Mononuclear cell (primary cell): ENCODE data around the gene FAM229A. TPM values are rescaled to one million over a fixed set of nuclear protein-coding genes. Genes with fewer than 3 reads are reported as not detected.

Experiments
- H3K27me3 ChIP-seq: 2 replicates; pipeline ENCODE4 v1.6.0; 2011; ENCODE audit warnings: low read length, control low read depth; ENCODE audit not compliant: insufficient read depth
- H3K4me1 ChIP-seq: 2 replicates; pipeline ENCODE4 v1.5.1; 2011; ENCODE audit warnings: mild to moderate bottlenecking, low read length, control low read depth; ENCODE audit not compliant: insufficient read depth
- H3K4me3 ChIP-seq: 2 replicates; pipeline ENCODE4 v1.5.1; 2011; ENCODE audit warnings: mild to moderate bottlenecking, low read length, moderate library complexity
- H3K9me3 ChIP-seq: 2 replicates; pipeline ENCODE4 v1.5.1; 2011; ENCODE audit warnings: low read depth, mild to moderate bottlenecking, control low read depth, low read length
- total RNA-seq: library from RNA; depleted of rRNA; stranded (reverse); fragments of >200 nt; gene quantifications from one replicate; pipeline ENCODE4 v1.2.3, GENCODE V29; 2012

The FAM229A gene
- total RNA-seq, 1 donor: 11.5 TPM

DNA sequence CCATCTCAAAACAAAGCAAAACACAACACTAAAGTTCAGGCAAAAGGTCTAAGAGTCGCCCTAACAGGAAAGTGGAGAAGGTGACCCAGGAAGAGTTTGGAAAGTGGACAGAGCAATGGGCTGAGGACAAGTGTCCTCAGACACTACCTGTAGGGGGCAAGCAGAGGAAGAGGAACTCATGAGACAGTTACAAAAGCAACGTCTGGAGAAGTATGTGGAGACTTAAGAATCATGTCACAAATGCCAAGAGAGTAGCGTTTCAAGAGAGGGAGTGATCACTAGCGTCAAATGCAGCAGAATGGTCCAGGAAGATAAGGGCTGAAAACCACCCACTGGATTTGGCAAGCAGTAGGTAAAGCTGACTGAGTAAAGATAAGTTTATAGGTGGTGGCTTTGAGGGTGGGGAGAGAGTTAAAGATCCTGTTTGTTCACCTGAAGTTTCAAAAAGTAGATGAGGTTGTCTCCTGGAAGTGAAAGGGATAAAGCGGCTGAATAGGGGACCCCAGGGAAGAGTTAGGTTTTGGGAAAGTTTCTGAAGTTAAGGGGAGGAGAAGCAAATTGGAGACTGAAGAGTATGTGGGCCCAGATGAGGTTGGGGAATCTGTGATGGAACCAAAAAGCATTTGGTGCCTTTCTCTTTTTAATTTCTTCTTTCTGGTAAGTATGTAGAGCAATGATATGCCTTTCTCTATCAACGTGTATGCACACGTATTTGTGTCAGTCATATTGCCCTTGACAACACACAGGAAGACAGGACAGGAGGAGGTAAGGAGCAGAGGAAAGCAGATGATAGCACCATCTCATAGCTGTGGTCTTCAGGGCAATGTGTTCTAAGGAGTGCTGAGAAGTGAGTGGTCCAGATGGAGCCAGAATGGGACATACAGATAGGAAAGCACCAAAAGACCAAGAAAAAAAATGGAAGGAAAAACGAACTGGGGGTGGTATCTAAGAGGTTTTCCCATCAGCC lies 28.9 kb upstream of the FAM229A start:
- Histone ChIP-seq H3K27me3 (no peaks in the 10 kb centered on the region), H3K4me3 (no peak overlapping the region), H3K9me3 (no peaks in the 10 kb centered on the region), H3K4me1 (peaks cover 55% of the 10 kb centered on the region)

DNA sequence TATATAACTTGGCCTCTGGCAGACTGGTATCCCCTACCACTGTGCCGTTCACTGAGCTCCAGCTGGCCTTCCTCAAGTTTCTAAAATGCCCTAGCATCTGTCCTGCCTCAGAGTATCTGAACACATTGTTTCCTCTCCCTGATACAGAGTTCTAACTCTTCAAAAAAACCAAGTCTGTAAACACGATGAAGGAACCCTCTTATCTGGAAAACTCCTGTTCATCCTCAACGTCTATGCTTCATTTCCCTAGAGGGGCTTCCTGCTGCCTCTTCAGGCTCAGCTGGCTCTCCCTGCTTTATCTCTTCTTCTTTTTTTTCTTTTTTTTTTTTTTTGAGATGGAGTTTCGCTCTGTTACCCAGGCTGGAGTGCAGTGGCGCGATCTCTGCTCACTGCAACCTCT lies 26.4 kb upstream of the FAM229A start:
- H3K27me3 ChIP-seq: no peaks in the 10 kb centered on the region
- no peak overlapping the region for H3K4me3 ChIP-seq
- H3K9me3 ChIP-seq: no peaks in the 10 kb centered on the region
- peaks cover 43% of the 10 kb centered on the region for H3K4me1 ChIP-seq

DNA sequence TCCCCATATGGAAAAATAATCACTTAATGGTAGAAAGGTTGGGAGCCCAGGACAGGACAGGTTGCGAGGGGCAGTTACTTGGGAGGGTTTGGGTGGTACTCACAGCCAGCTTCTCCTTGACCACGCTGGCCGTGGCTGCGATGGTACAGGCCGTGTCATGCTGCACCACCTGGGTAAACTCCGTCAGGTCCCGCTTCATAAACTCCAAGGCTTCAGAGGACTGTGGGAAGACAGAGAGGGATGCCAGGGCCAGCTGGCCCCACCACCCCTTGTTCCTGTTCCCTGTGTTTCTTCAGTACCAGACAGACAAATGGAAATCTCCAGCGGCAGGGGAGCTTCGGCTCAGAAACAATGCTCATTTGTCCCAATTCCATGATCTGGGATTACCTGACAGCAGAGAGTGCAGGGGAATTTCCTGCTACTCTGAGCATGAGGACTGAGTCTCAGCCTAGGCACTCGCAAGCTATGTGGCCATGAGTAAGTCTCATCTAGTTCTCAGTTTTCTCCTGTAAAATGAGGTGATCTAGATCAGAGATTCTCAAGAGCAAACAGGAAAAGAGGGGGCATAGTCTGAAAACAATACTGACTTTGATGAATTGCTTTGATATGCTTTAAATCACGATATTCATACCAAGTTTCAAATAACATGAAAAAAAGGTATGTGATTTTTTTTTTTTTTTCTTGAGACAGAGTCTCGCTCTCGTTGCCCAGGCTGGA lies 24.5 kb upstream of the FAM229A start:
- H3K4me3 ChIP-seq: no peak overlapping the region
- no peaks in the 10 kb centered on the region for H3K27me3 ChIP-seq
- peaks cover 25% of the 10 kb centered on the region for H3K4me1 ChIP-seq
- H3K9me3 ChIP-seq: no peaks in the 10 kb centered on the region

DNA sequence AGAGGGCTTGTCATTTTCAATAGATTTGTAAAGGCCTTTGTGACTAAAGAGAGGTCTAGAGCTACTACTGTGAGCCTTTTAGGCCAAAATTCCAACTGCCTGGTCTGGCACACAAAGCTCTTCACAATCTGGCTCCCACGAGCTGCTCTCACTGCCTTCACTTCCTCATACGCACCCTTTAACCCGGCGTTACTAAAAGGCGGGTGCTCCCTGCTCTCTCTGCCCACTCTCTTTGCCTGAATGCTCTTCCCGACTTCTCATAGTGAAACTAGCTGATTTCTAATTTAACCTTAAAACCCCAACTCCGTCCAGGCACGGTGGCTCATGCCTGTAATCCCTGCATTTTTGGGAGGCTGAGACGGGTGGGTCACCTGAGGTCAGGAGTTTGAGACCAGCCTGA lies 17.8 kb upstream of the FAM229A start:
- Histone ChIP-seq H3K4me1 (no peaks in the 10 kb centered on the region), H3K4me3 (no peak overlapping the region), H3K9me3 (no peaks in the 10 kb centered on the region), H3K27me3 (no peaks in the 10 kb centered on the region)

DNA sequence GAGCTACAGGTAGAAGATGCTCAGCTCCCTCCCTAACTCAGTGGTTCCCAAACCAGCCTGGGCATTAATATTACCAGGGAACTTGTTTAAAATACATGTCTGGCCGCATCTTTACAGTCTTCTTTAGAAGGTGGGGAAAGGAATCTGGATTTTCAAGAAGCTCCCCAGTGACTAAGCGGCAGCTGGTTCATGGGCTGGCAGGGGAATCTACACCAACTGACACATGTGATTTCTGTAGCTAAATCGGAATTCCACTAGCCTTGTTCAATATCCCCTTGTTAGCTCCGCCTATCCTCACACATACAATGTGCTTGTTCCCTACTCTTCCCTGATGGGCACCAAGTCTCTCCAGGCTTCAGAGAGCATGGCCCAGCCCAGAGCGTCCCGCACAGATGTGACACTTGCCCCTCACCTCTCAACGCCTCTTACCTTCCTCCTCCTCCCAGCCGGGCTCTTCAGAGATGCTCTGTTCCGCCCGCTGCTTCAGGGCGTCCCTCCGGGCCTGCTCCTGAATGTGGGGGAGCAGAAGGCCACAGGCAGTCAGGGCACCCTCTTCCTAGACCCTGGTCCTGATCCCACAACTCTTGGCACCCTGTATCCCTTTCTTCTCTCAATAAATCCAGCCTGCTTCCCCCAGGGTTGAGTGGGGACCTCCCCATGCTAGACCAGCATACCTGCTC lies 15.4 kb upstream of the FAM229A start:
- Histone ChIP-seq H3K9me3 (no peaks in the 10 kb centered on the region), H3K4me3 (no peak overlapping the region), H3K4me1 (peaks cover under 1% of the 10 kb centered on the region), H3K27me3 (no peaks in the 10 kb centered on the region)

DNA sequence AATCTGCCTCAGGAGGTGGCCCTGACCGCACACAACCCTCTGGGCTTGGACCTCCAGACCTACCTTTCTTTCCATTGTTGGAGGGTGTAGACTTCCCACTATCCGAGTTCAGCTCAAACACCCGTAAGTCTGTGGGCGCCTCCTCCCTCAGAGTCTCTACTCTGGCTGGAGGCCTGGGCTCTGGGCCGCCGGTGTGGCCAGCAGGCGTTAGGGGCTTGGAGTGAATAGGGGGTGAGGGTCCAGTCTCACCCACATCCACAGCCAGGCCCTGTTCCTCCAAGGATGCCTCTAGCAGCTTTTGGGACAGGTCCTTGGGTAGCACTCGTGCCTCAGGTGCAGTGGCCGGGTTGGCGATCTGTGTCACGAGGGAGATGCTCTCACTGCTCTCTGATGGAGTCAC lies 13.9 kb upstream of the FAM229A start:
- no peak overlapping the region for H3K4me3 ChIP-seq
- peaks cover 13% of the 10 kb centered on the region for H3K4me1 ChIP-seq
- H3K27me3 ChIP-seq: no peaks in the 10 kb centered on the region
- H3K9me3 ChIP-seq: no peaks in the 10 kb centered on the region

DNA sequence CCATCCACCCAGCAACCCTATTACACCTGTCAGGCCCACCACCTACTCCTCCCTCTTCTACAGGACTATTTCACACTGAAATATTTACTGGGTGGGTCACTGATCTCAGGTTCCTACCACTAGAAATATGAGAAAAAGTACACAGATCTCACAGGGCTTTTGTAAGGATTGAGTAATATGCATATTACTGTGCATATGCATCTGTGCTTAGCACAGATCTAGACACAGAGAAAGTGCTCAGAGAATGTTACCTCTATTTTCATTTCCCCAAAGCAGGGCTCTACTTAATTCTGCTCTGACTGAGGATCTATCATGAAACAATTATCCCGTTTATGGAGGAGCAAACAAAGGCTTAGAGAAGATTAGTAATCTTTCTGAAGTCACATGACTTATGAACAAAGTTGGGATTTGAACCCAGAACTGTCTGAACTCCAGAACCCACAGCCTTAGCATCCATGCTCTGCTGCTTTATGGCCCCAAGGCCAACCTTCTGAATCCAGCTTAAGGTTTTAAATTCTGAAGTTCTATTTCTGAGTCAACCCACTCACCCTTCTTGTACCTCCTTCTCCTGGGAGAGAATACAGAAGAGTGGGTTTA lies 11.8 kb upstream of the FAM229A start:
- H3K4me3 ChIP-seq: no peak overlapping the region
- peaks cover 13% of the 10 kb centered on the region for H3K4me1 ChIP-seq
- H3K9me3 ChIP-seq: no peaks in the 10 kb centered on the region
- no peaks in the 10 kb centered on the region for H3K27me3 ChIP-seq

DNA sequence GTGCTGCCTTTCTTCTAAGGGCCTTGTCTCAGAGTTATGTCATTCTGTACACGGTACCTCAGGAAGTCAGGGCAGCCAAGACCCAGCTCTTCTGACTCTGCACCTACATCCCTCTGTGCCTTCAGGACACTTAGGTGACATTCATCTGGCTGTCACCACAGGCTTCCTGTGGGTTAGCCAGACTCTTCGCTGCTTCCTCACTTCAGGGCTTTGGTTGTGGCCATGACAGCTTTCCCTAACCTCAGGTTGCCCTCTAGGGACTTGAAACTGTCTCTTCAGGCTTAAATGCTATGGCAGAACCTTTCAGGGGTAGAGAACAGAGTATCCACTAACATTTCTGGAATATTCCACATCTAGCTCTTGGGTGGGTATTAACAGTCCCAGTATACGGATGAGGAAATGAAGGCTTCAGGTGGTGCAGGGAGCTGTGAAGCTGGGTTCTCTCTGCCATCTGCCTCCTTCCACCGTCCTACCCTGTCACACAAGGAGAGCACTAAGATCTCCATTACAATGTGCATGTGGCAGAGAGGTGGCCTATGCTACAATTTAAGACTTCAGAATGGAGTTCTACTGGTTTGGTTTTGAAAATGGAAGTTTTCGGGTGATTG lies 10.0 kb upstream of the FAM229A start:
- peaks cover 13% of the 10 kb centered on the region for H3K4me1 ChIP-seq
- H3K9me3 ChIP-seq: no peaks in the 10 kb centered on the region
- no peaks in the 10 kb centered on the region for H3K27me3 ChIP-seq
- H3K4me3 ChIP-seq: no peak overlapping the region

DNA sequence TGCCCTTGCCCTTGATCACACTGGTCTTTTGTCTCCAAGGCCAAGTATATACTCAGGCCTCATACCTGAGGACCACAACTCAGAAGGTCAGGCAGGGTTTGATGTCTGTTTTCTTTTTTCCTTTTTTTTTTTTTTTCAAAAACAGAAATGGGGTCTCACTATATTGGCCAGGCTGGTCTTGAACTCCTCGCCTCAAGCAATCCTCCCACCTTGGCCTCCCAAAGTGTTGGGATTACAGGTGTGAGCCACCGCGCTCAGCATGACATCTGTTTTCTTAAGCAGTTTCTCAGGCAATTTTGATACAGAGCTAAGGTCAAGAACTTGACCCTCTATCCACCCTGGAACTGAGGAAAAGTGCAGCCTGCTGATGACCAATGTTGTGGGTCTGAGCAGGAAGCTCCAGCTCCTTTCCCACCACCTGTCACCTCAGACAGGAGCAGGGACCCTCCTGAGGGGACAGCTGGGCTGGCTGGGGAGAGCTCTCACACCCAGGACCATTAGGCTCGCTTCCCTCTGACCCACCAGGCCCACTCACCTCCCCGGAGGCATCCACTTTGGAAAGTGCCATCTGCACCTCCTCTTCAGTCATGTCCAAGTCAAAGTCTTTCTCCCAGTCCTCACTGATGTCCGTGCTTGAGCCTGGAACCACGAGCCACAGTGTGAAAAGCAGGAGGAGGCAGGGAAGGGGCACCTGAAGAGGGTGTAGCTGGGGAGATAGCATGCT lies 5.8 kb upstream of the FAM229A start:
- Histone ChIP-seq H3K4me1 (peaks cover 13% of the 10 kb centered on the region), H3K27me3 (no peaks in the 10 kb centered on the region), H3K9me3 (no peaks in the 10 kb centered on the region), H3K4me3 (no peak overlapping the region)

DNA sequence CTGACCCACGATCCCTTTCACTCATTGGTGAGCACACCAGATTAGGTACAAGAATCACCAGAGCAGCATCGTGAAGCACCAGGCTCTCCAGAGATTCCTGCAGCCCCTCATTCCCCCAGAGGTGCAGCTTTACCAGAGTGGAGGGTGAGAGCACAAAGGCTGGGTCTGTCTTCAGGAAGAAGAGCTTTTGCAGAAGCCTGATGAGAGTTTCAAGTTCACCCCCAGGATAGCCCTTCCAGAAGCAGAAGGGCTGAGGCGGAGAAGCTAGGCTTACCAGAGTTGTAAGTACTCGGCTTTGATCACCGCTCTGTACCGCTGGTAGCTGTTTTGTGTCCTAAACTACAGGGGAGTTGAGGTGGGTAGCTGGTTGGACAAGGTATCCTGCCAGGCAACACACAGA lies 3.2 kb upstream of the FAM229A start:
- Histone ChIP-seq H3K27me3 (no peaks in the 10 kb centered on the region), H3K4me1 (peaks cover 15% of the 10 kb centered on the region)

DNA sequence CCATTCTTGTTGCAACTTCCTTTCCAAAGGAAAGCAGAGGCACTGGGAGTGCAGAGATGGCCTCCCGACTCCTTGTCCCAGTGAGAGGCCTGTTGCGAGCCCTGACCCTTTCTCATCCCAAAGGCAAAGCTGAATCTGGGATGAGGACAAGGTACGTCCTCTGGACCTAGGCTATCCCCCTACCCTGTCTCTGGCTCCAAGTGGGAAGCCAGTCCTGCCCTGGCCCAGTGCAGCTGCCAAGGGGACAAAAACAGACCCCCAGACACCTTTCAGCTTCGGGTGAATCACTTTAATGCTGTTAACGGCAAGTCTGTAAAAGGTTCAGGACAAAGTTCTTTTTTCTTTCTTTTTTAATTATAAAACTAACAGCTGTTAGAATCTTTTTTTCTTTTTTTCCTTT lies 2.6 kb upstream of the FAM229A start:
- Histone ChIP-seq H3K9me3 (no peaks in the 10 kb centered on the region), H3K4me1 (peaks cover 21% of the 10 kb centered on the region), H3K27me3 (no peaks in the 10 kb centered on the region), H3K4me3 (no peak overlapping the region)

More for the DNA sequence above, 3.2 kb upstream of the FAM229A start:
- H3K9me3 ChIP-seq: no peaks in the 10 kb centered on the region
- no peak overlapping the region for H3K4me3 ChIP-seq

DNA sequence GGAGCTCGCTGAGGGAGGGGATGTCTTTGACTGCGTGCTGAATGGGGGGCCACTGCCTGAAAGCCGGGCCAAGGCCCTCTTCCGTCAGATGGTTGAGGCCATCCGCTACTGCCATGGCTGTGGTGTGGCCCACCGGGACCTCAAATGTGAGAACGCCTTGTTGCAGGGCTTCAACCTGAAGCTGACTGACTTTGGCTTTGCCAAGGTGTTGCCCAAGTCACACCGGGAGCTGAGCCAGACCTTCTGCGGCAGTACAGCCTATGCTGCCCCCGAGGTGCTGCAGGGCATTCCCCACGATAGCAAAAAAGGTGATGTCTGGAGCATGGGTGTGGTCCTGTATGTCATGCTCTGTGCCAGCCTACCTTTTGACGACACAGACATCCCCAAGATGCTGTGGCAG lies 1.4 kb upstream of the FAM229A start:
- no peak overlapping the region for H3K4me3 ChIP-seq
- H3K27me3 ChIP-seq: no peaks in the 10 kb centered on the region
- peaks cover 27% of the 10 kb centered on the region for H3K4me1 ChIP-seq
- no peaks in the 10 kb centered on the region for H3K9me3 ChIP-seq

DNA sequence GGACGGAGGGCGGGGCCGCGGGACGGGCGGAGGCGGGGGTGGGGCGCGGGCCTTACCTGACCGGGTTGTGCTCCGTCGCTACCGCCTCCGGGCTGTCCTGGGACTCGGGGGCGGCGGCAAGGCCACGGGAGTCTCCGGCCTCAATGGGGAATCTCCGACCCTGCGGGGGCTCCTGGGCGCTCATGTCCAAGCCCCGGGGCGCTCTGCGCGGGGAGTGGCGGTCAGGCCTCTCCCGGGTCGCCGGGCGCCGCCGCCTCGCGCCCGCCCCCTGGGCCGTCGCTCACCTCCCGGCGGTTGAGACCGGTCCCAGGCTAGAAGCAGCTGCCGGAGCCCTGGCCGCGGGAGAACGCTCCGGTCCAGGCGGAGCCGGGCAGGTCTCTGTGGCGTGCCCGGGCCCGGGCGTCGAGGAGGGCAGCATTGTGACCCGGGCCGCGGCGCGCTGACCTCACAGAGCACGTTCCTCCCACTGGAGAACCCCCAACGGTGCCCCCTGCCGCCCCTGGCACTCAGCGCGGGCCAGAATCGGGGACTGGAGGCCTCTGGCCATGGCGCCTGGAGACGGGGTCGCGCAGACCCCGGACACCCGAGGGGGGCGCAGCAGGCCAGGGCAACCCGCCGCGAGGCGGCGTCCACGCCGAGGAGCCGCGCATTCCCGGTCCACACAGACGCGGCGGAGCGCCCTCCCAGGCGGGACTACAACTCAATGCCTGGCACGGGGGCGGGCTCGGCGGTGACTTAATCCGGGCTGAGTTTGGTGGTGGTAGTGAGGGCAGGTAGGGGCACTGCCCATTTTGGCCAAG lies 411 bp downstream of the FAM229A start:
- H3K4me1 ChIP-seq: peaks cover 27% of the 10 kb centered on the region
- H3K27me3 ChIP-seq: no peaks in the 10 kb centered on the region
- H3K9me3 ChIP-seq: no peaks in the 10 kb centered on the region
- H3K4me3 ChIP-seq: no peak overlapping the region
